HG03066 (cell line): ENCODE measurements around the gene GOLGA6L26.
"Not testable (repeated sequence)": the region's sequence is repeated elsewhere in the genome, so short reads cannot be mapped to it uniquely, and the experiment has no call there.

Experiments
- ATAC-seq: cut with Tn5 transposase; IDR thresholded peaks from one replicate; pipeline ENCODE4 v1.9.1; 2021; ENCODE audit warnings: low read depth; ENCODE audit not compliant: unreplicated experiment

GOLGA6L26 gene

DNA sequence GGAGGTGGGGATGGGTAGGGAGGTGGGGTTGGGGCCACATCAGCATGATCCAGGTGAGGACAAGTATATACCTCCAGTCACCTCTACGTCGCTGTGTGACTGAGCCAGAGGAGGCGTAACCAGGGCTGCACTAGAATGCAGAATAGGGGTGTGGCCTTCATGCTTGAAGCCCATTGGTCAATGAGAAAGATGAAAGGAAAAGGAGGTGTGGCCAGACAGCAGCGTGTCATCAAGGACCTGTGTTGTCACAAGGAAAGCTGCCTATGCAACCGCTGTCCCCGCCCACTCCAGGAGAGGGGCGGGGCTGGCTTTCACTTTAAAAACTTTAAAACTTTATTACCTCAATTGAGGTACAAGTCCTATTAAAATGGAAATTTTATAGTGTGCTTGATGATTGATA, at the start of gene GOLGA6L26:
GOLGA6L26 (minus strand) TSS at position 101 of the 400 bp plus-strand sequence; CDS start at position 40, 61 bp downstream.
- not testable (repeated sequence) for ATAC-seq

DNA sequence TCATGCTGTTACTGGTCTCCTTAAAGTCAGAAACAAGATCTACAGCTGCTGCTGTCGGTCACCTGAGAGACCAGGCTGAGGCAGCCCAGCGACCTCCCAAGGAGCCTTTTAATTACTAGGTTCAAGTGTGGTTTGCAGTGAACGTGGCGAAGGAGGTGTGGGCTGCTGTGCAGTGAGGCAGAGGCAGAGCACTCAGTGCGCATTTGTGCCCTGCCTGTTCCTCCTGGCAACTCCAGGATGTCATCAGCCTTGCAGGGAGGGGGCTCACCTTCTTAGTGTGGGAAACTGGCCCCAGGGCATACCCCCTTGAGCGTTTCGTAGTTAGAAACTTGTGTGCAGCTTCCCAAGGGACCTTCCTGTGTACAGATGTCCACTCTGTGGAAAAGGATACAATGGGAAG, 47.2 kb upstream of the GOLGA6L26 start:
- not testable (repeated sequence) for ATAC-seq

- not testable (repeated sequence) for ATAC-seq
These were observed 46.7 kb upstream of the GOLGA6L26 start for GRCh38 chr15:23380700-23381099.

GRCh38 chr15:23378946-23379345, 45.0 kb upstream of the GOLGA6L26 start:
- ATAC-seq: not testable (repeated sequence)

DNA sequence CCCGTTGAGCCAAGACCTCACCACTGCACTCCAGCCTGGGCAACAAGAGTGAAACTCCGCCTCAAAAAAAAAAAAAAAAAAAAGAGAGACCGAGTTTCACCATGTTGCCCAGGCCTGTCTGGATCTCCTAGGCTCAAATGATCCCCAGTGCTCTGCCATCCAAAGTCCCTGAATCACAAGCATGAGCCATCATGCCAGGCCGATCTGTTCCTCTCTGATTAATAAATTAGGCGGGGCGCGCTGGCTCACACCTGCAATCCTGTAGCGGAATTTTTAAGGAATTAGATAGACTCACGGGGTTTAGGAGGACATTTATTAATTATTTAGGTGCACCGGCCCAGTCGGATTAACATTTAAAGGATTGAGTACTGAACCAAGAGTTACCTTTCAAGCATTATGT, 40.2 kb upstream of the GOLGA6L26 start:
- not testable (repeated sequence) for ATAC-seq

DNA sequence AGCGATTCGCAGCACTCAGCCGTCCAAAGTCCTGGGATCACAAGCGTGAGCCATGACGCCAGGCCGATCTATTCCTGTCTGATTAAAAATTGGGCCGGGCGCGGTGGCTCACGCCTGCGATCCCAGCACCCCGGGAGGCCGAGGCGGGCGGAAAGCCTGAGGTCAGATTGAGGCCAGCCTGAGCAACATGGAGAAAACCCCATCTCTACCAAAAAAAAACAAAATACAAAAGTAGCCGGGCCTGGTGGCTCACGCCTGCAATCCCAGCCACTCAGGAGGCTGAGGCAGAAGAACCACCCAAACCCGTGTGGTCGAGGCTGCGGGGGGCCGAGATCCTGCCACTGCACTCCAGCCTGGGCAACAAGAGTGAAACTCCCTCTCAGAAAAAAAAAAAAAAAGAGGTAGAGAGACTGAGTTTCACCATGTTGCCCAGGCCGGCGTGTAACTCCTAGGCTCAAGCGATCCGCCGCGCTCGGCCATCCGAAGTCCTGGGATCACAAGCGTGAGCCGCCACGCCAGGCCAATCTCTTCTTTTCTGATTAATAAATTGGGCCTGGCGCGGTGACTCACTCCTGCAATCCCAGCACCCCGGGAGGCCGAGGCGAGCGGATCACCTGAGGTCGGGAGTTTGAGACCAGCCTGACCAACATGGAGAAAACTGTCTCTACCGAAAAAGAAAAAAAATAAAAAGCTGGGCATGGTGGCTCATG, 39.0 kb upstream of the GOLGA6L26 start:
- not testable (repeated sequence) for ATAC-seq

DNA sequence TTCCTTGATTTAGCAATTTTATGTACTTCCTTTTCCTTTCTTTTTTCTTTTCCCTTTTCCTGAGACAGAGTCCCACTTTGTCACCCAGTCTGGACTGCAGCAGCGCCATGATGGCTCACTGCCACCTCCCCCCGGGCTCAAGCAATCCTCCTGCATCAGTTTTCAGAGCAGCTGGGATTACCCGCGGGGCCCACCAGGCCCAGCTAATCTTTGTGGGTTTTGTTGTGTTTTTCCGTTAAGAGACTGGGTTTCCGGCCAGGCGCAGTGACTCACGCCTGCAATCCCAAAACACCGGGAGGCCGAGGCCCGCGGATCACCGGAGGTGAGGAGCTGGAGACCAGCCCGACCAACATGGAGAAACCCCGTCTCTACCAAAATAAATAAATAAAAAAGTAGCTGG, 38.3 kb upstream of the GOLGA6L26 start:
- ATAC-seq: no peak

DNA sequence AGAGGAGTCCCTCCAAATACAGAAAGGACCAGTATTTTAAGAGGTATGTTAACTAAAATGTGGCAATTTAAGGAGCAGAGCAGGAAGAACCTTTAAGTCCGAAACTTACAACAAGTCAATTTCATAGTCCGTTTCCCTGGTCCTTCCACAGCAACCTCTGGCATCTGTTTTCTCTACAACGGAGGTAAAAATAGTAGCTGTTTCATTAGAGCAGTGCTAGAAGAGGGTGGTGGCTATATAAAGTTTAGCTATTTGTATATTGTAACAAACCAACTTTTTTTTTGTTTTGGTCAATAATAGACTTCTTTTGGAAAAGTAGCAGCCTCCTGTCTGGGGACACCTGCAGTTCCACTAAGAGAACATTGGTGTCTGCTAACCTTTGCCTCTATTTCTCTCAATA, 37.9 kb upstream of the GOLGA6L26 start:
- ATAC-seq: not testable (repeated sequence)

GRCh38 chr15:23371134-23371533, 37.1 kb upstream of the GOLGA6L26 start:
- not testable (repeated sequence) for ATAC-seq

DNA sequence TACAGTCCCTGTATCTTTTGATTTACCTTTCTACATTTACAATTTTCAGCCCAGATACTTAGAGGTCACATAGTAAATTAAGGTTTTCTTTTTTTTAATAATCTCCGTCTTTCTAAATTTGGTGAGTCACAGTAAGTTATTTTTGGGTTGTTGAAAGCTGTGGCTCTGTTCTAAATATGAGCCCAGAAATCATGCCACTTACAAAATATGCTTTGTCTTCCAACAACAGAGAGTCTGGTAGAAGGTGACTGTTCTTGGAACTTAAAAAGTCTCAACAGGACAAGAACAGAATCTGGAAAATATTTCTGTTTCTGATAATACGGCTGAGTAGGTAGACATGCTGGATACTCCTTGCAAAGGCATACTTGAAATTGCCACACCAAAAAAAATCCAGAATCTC, 36.6 kb upstream of the GOLGA6L26 start:
- no peak for ATAC-seq

- ATAC-seq: not testable (repeated sequence)
These were observed 30.3 kb upstream of the GOLGA6L26 start for GRCh38 chr15:23364261-23364660.

DNA sequence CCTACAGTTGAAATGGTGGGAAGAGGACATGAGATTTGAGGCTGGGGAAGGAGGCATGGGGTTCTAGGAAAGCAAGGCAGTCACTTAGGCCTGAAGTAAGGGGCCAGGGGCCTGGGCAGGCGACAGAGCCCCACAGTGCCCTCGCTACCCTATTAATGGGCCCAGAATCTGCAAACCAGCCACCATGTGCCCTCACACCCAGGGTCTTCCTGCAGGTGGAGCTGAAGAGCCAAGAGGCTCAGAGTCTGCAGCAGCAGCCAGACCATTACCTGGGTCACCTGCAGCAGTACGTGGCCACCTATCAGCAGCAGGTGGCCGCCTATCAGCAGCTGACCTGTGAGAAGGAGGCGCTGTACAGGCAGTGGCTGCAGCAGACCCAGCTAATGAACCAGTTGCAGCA, 28.6 kb upstream of the GOLGA6L26 start:
- ATAC-seq: not testable (repeated sequence)

- ATAC-seq: not testable (repeated sequence)
These were observed 20.5 kb upstream of the GOLGA6L26 start, which contains the start of gene GOLGA8S for GRCh38 chr15:23354448-23354847. GOLGA8S (plus strand) TSS chr15:23354748; CDS start chr15:23354810, 62 bp downstream.

GRCh38 chr15:23311233-23311632, 22.8 kb downstream of the GOLGA6L26 start:
- not testable (repeated sequence) for ATAC-seq

- ATAC-seq: not testable (repeated sequence)
These were observed 28.1 kb downstream of the GOLGA6L26 start for GRCh38 chr15:23305921-23306320.

GRCh38 chr15:23304805-23305204, 29.2 kb downstream of the GOLGA6L26 start:
- not testable (repeated sequence) for ATAC-seq

DNA sequence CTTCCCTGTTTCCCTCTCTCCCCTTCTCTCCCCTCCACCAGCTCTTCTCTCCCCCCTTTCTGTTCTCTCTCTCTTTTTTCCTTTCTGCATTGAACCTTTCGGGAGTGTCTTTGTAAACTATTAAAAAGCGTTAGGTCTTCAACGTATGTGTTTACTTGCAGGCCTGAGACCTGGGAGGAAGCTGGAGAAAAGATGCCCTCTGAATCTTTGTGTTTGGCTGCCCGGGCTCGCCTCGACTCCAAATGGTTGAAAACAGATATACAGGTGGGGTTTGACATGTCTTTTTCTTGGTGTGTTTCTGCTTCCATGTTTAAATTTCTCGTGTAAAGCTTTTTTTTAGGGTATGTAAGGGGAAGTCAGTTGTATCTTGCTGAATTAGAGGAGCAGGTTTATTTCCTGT, 29.7 kb downstream of the GOLGA6L26 start:
- not testable (repeated sequence) for ATAC-seq

DNA sequence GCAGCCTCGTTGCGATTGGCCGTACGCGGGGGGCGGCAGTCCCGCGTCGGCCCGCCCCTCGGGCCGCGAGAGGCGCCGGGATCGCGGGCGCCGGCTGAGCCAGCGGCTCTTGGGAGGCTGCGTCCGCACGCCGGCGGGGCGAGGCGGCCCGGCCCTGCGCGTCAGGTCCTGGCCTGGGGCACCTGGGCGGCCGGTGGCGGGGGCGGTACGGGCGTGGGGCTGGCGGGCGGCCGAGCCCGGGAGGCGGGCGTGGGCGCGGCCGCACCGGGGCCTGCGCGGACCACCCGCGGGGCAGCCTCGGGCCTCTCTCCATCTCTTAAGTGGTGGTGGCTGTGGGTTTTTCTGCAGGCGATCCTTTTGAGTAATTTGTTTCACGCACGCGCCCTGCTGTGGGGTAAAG, 30.3 kb downstream of the GOLGA6L26 start:
- ATAC-seq: not testable (repeated sequence)

- ATAC-seq: not testable (repeated sequence)
These were observed 30.8 kb downstream of the GOLGA6L26 start for GRCh38 chr15:23303246-23303645.
